Adrenal gland (tissue), 5 donors: ENCODE results near the gene SH3YL1.

Source experiments
- CTCF ChIP-seq, 6 experiments: fragments of 450-650 bp in 4 of 6; fragments of 200-600 bp in 2 of 6; sonication (generic) in 1 of 6; IDR thresholded peaks; 1 replicate in 5 of 6; 2 replicates in 1 of 6; pipeline versions ENCODE4 v1.5.1 to v1.8.0; 2016 to 2021; ENCODE audit warnings: antibody characterized with exemption in 6 of 6, mild to moderate bottlenecking in 2 of 6, moderate library complexity in 1 of 6
- POLR2A ChIP-seq, 2 donors: fragments of 450-650 bp; IDR thresholded peaks; one replicate each; pipeline ENCODE4 v1.6.1; 2017; ENCODE audit warnings: antibody characterized with exemption in 2 of 2, mild to moderate bottlenecking in 2 of 2, moderate library complexity in 1 of 2
- donor health status: DM: no; HTN: no; CAD: no.

GRCh38 chr2:259789-260331, 4.0 kb downstream of the SH3YL1 start:
- no peak for TF ChIP-seq POLR2A (IDR thresholded peaks at IDR 0.05)
- no peak for TF ChIP-seq CTCF (IDR thresholded peaks at IDR 0.05)
